Frontal cortex (tissue), 4 donors: Measurements from ENCODE around the gene GPATCH2. TPM values are rescaled to one million over a fixed set of nuclear protein-coding genes. Genes with fewer than 3 reads are reported as not detected.
"Not testable (repeated sequence)": the region's sequence is repeated elsewhere in the genome, so short reads cannot be mapped to it uniquely, and the experiment has no call there.

Experiments used
- DNase-seq, 2 donors: peaks; one replicate each; pipeline ENCODE4 v3.0.0; 2012; ENCODE audit warnings: low spot score in 2 of 2
- FAIRE-seq: peaks from 2 replicates; lab custom pipeline; 2012; peaks lifted over from hg19 to GRCh38; lab: Jason Lieb, UNC
- total RNA-seq: library from RNA; depleted of rRNA; stranded (reverse); fragments of >200 nt; gene quantifications from one replicate; pipeline ENCODE4 v1.2.3, GENCODE V29; 2014
- donor health status: control.
- donor health status: control.
- donor health status: control.

The GPATCH2 gene
- total RNA-seq, 1 donor from 2014 or later: 29.3 TPM

GRCh38 chr1:217388522-217389065, 242.3 kb downstream of the GPATCH2 start:
- no peak for FAIRE-seq
- DNase-seq: no peak

- FAIRE-seq, DNase-seq: not testable (repeated sequence)
These were observed 249.1 kb downstream of the GPATCH2 start for GRCh38 chr1:217381773-217382172.

GRCh38 chr1:217379804-217380203, 251.1 kb downstream of the GPATCH2 start:
- not testable (repeated sequence) for DNase-seq, FAIRE-seq

- FAIRE-seq (no peak), DNase-seq (no peak)
These were observed 251.6 kb downstream of the GPATCH2 start for GRCh38 chr1:217379336-217379735.

Other genes with a start within 250 kb of the GPATCH2 start
- 5.3 TPM for gene SPATA17, start 254 bp upstream of the GPATCH2 start, total RNA-seq